GM18867 (cell line): Measurements from ENCODE around the gene LCE2B.

Source experiments
- ATAC-seq: cut with Tn5 transposase; IDR thresholded peaks from one replicate; pipeline ENCODE4 v1.9.1; 2021; ENCODE audit warnings: mild to moderate bottlenecking, moderate library complexity; ENCODE audit not compliant: unreplicated experiment

LCE2B gene

GRCh38 chr1:152728986-152729385 is 43.1 kb downstream of the LCE2B start:
- no peak for ATAC-seq

GRCh38 chr1:152735648-152736047 is 49.7 kb downstream of the LCE2B start:
- ATAC-seq, result no peak
